ENCODE data around the gene SPSB1. TPM values are rescaled to one million over a fixed set of nuclear protein-coding genes. Genes with fewer than 3 reads are reported as not detected.

Gene SPSB1
- total and polyA plus RNA-seq, 4 donors, result 21.2 to 62.0 (median 35.8) TPM

DNA sequence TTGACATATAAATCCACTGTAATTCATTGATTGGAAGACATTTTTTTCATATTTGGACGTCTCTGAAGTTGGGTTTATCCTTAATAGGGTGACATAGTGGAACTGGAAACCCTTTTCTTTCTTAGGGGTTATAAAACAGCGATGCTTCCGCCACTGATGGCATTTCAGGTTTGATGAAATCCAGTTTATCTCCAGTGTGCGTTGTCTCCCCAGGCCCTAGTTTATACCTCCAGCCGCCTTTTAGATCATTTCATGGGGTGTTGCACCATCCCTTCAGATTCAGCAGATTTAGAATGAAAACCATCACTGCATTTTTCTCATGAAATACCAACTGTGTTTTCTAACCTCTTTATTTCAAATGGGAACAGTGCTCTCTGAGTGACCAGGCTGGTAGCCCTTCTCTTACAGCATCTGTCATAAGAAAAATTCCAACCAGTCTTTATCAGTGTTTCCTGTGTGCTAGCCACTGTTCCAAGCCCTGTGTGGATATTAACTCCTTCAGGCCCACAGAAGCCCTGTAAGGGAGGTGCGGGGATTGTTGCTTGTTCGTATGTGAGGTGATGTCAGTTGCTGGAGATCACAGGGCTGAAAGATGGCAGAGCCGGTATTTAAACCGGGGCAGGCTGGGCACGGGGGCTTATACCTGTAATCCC, 39.1 kb upstream of the SPSB1 start:
- ATAC-seq (ENCODE audit: low FRiP score), result no peak
- H3K27ac ChIP-seq (ENCODE audit: low read depth in 1 of 2, low read length in 2 of 2), result no peak overlapping the region

DNA sequence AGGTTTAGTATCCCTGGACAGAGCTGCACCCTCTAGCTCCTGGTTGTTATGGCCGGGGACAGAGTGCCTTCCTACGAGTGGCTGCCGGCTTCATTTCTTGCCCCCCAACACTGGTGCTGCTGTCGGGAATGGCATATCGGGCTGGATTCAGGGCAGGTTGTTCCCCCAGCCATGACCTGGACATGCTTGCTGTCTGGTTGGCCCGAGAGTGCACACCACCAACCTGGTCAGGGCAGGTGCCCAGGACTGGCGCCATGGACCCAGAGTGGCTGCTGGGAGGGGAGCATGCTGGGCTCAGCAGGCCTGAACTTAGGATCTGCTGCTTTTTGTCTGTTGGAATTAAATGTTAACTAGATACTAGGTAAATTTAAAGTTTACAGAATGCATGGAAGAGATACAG, 36.4 kb upstream of the SPSB1 start:
- no peak for ATAC-seq (ENCODE audit: low FRiP score)
- 90 to 93% methylated on average over 7 of the region's 7 CpGs for WGBS, 2 donors
- no peak overlapping the region for H3K4me3 ChIP-seq (ENCODE audit: low read length in 2 of 2)
- DNase-seq, result peak in 1 of 2 donors; percentile 52
- H3K9me3 ChIP-seq (ENCODE audit: control insufficient read depth, low read length), result no peaks in the 10 kb centered on the region
- no peak overlapping the region for H3K27ac ChIP-seq (ENCODE audit: low read depth in 1 of 2, low read length in 2 of 2)
- intact Hi-C loops (cut with DNase I), result no loop called here
- H3K4me1 ChIP-seq (ENCODE audit: control insufficient read depth in 1 of 2, insufficient read depth in 2 of 2, low read length in 2 of 2), result no peaks in the 10 kb centered on the region
- H3K27me3 ChIP-seq (ENCODE audit: control insufficient read depth in 1 of 2, insufficient read depth in 2 of 2, low read length in 1 of 2), result no peaks in the 10 kb centered on the region
- H3K36me3 ChIP-seq (ENCODE audit: control insufficient read depth in 1 of 2, insufficient read depth in 2 of 2, low read length in 1 of 2), result peaks cover 2 to 3% of the 10 kb centered on the region in 2 donors

More for the DNA sequence above, 39.1 kb upstream of the SPSB1 start:
- H3K4me1 ChIP-seq (ENCODE audit: control insufficient read depth in 1 of 2, insufficient read depth in 2 of 2, low read length in 2 of 2), result peaks cover 0 to 3% of the 10 kb centered on the region in 2 donors
- no peak overlapping the region for H3K4me3 ChIP-seq (ENCODE audit: low read length in 2 of 2)
- intact Hi-C loops (cut with DNase I), result no loop called here
- H3K9me3 ChIP-seq (ENCODE audit: control insufficient read depth, low read length), result no peaks in the 10 kb centered on the region
- WGBS, 2 donors, result 83 to 84% methylated on average over 10 of the region's 10 CpGs
- H3K27me3 ChIP-seq (ENCODE audit: control insufficient read depth in 1 of 2, insufficient read depth in 2 of 2, low read length in 1 of 2), result no peaks in the 10 kb centered on the region
- peaks cover 2 to 3% of the 10 kb centered on the region in 2 donors for H3K36me3 ChIP-seq (ENCODE audit: control insufficient read depth in 1 of 2, insufficient read depth in 2 of 2, low read length in 1 of 2)
- peak in 1 of 2 donors; percentile 40 for DNase-seq

DNA sequence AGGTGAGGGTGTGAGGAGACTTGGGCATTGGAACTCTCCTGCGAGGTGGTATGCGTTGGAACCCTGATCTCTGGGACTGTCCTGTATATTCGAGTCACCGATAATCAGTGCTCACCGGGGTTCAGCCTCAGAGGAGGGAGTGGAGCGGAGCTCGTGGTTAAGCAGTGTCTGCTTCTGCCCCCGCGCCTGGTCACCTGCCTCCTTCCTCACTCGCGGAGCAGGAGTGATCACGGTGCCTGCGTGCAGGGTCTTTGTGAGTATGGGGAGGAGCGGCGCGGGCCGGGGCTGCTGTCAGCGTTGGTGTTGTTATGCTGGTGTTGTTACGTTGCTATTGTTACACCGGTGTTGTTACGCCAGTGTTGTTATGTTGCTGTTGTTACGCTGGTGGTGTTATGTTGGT, 34.8 kb upstream of the SPSB1 start:
- no peak for ATAC-seq (ENCODE audit: low FRiP score)
- Histone ChIP-seq H3K9me3 (ENCODE audit: control insufficient read depth, low read length) (no peaks in the 10 kb centered on the region), H3K27ac (ENCODE audit: low read depth in 1 of 2, low read length in 2 of 2) (no peak overlapping the region), H3K4me1 (ENCODE audit: control insufficient read depth in 1 of 2, insufficient read depth in 2 of 2, low read length in 2 of 2) (no peaks in the 10 kb centered on the region), H3K36me3 (ENCODE audit: control insufficient read depth in 1 of 2, insufficient read depth in 2 of 2, low read length in 1 of 2) (peaks cover 2 to 5% of the 10 kb centered on the region in 2 donors), H3K4me3 (ENCODE audit: low read length in 2 of 2) (no peak overlapping the region), H3K27me3 (ENCODE audit: control insufficient read depth in 1 of 2, insufficient read depth in 2 of 2, low read length in 1 of 2) (no peaks in the 10 kb centered on the region)
- intact Hi-C loops (cut with DNase I), result no loop called here
- peak in 1 of 2 donors; percentile 74 for DNase-seq
- WGBS, 2 donors, result 95% methylated on average over 22 of the region's 22 CpGs

DNA sequence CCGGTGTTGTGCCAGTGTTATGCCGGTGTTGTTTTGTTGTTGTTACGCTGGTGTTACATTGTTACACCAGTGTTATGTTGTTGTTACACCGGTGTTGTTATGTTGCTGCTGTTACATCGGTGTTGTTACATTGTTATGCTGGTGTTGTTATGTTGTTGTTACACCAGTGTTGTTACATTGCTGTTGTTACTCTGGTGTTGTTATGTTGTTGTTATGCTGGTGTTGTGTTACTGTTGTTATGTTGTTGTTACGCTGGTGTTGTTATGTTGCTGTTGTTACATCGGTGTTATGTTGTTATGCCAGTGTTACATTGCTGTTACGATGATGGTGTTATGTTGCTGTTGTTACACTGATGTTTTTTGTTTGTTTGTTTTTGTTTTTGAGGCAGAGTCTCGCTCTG, 34.1 kb upstream of the SPSB1 start:
- DNase-seq, result no peak
- Histone ChIP-seq H3K4me3 (ENCODE audit: low read length in 2 of 2) (no peak overlapping the region), H3K36me3 (ENCODE audit: control insufficient read depth in 1 of 2, insufficient read depth in 2 of 2, low read length in 1 of 2) (peaks cover 2 to 8% of the 10 kb centered on the region in 2 donors), H3K27me3 (ENCODE audit: control insufficient read depth in 1 of 2, insufficient read depth in 2 of 2, low read length in 1 of 2) (no peaks in the 10 kb centered on the region), H3K27ac (ENCODE audit: low read depth in 1 of 2, low read length in 2 of 2) (no peak overlapping the region), H3K4me1 (ENCODE audit: control insufficient read depth in 1 of 2, insufficient read depth in 2 of 2, low read length in 2 of 2) (no peaks in the 10 kb centered on the region), H3K9me3 (ENCODE audit: control insufficient read depth, low read length) (no peaks in the 10 kb centered on the region)
- WGBS, 2 donors, result 97 to 99% methylated on average over 9 of the region's 9 CpGs
- ATAC-seq (ENCODE audit: low FRiP score), result no peak
- intact Hi-C loops (cut with DNase I), result no loop called here

DNA sequence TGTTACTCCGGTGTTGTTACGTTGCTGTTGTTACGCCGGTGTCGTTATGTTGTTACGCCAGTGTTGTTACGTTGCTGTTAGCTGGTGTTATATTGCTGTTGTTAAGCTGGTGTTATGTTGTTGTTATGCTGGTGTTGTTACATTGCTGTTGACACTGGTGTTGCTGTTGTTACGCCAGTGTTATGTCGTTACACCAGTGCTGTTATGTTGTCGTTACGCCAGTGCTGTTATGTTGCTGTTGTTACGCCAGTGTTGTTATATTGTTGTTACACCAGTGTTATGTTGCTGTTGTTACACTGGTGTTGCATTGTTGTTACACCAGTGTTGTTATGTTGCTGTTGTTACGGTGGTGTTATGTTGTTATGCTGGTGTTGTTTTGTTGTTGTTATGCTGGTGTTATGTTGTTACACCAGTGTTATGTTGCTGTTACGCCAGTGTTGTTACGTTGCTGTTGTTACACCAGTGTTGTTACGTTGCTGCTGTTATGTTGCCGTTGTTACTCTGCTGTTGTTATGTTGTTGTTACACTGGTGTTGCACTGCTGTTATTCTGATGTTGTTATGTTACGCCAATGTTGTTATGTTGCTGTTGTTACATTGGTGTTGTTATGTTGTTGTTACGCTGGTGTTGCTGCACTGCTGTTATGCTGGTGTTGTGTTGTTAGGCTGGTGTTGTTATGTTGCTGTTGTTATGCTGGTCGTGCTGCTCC, 32.5 kb upstream of the SPSB1 start:
- no peaks in the 10 kb centered on the region for H3K27me3 ChIP-seq (ENCODE audit: control insufficient read depth in 1 of 2, insufficient read depth in 2 of 2, low read length in 1 of 2)
- intact Hi-C loops (cut with DNase I), result no loop called here
- H3K9me3 ChIP-seq (ENCODE audit: control insufficient read depth, low read length), result no peaks in the 10 kb centered on the region
- DNase-seq, result peak in 1 of 2 donors; percentile 19
- WGBS, 2 donors, result 94 to 97% methylated on average over 20 of the region's 20 CpGs
- H3K36me3 ChIP-seq (ENCODE audit: control insufficient read depth in 1 of 2, insufficient read depth in 2 of 2, low read length in 1 of 2), result peaks cover 0 to 11% of the 10 kb centered on the region in 2 donors
- H3K4me1 ChIP-seq (ENCODE audit: control insufficient read depth in 1 of 2, insufficient read depth in 2 of 2, low read length in 2 of 2), result no peaks in the 10 kb centered on the region
- H3K27ac ChIP-seq (ENCODE audit: low read depth in 1 of 2, low read length in 2 of 2), result no peak overlapping the region
- H3K4me3 ChIP-seq (ENCODE audit: low read length in 2 of 2), result no peak overlapping the region
- no peak for ATAC-seq (ENCODE audit: low FRiP score)

DNA sequence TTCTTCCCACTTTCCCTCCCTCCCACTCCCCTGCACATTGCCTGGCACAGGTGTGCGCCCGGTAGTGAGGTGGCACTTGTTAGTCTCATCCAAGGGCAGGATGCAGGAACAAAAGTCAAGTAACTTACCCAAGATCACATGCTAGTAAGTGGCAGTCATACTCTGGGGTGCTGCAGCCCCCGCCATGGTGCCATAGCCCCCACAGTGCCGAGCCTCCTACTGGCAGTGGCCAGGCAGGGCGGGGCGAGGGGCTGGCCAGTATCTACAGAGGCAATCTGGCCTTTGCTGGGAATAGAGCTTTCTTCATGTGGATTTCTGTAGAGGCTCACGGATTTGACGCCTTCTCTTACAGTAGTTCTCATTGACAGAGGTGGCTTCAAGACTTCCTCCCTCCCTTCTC, 31.2 kb upstream of the SPSB1 start:
- no peak for ATAC-seq (ENCODE audit: low FRiP score)

DNA sequence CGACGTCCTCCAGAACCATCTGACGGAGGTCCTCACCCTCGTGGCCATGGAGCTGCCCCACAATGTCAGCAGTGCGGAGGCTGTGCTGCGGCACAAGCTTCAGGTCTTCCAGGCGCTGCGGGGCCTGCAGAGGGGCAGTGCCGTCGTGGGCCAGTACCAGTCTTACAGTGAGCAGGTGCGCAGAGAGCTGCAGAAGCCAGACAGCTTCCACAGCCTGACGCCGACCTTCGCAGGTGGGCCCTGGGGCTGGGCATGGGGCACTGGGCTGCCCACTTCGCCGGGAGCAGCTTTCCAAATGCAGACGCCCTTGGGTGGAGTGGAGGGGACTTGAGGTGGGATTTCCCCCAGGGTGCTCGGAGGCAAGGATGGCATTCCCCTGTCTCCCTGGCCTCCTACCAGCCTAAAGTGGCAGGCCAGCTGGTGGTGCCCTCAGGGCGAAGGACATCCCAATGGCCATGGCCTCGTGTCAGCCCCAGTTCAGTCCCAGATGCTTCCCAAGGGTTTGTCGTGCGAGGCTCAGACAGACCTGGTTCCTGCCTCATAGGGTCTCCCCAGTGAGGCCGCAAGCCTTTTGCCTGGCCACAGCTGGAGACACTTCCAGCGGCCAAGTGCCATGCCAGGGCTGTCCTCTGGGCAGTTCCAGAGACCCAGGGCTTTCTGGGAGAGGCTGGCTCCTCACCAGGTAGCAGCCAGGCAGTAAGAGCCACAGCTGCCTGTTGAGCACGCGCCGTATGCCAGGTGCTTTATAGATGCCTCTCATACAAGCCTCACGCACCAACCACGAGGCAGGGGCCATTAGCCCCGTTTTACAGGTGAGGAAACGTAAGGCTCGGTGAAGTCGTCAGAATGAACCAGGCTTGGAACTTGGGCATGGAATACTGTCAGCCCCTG, 30.4 kb upstream of the SPSB1 start:
- WGBS, 2 donors, result 91 to 92% methylated on average over 33 of the region's 33 CpGs
- DNase-seq, result peak in 1 of 2 donors; percentile 66

More for the DNA sequence above, 31.2 kb upstream of the SPSB1 start:
- DNase-seq, result peak in 1 of 2 donors; percentile 39
- Histone ChIP-seq H3K36me3 (ENCODE audit: control insufficient read depth in 1 of 2, insufficient read depth in 2 of 2, low read length in 1 of 2) (peaks cover 0 to 8% of the 10 kb centered on the region in 2 donors), H3K27me3 (ENCODE audit: control insufficient read depth in 1 of 2, insufficient read depth in 2 of 2, low read length in 1 of 2) (no peaks in the 10 kb centered on the region), H3K27ac (ENCODE audit: low read depth in 1 of 2, low read length in 2 of 2) (no peak overlapping the region), H3K9me3 (ENCODE audit: control insufficient read depth, low read length) (no peaks in the 10 kb centered on the region), H3K4me1 (ENCODE audit: control insufficient read depth in 1 of 2, insufficient read depth in 2 of 2, low read length in 2 of 2) (no peaks in the 10 kb centered on the region), H3K4me3 (ENCODE audit: low read length in 2 of 2) (no peak overlapping the region)
- 91 to 95% methylated on average over 8 of the region's 8 CpGs for WGBS, 2 donors
- intact Hi-C loops (cut with DNase I), result no loop called here

DNA sequence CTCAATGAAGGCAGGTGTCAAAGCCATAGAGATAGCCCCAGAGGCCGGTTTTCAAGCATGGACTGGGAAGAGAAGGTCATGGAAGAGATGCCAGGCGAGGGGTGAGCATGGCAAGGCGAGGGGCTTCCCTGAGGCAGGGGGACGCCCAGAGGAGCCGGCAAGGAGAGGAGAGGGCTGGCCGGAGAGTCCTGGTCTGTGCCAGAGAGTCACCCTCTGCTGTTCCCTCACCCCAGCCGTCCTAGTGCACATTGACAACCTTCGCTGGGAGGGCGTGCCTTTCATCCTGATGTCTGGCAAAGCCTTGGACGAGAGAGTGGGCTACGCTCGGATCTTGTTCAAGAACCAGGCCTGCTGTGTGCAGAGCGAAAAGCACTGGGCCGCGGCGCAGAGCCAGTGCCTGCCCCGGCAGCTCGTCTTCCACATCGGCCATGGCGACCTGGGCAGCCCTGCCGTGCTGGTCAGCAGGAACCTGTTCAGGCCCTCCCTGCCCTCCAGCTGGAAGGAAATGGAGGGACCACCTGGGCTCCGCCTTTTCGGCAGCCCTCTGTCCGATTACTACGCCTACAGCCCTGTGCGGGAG, 29.3 kb upstream of the SPSB1 start:
- Histone ChIP-seq H3K27ac (ENCODE audit: low read depth in 1 of 2, low read length in 2 of 2) (no peak overlapping the region), H3K4me3 (ENCODE audit: low read length in 2 of 2) (no peak overlapping the region), H3K4me1 (ENCODE audit: control insufficient read depth in 1 of 2, insufficient read depth in 2 of 2, low read length in 2 of 2) (no peaks in the 10 kb centered on the region), H3K27me3 (ENCODE audit: control insufficient read depth in 1 of 2, insufficient read depth in 2 of 2, low read length in 1 of 2) (no peaks in the 10 kb centered on the region), H3K36me3 (ENCODE audit: control insufficient read depth in 1 of 2, insufficient read depth in 2 of 2, low read length in 1 of 2) (peaks cover 0 to 8% of the 10 kb centered on the region in 2 donors), H3K9me3 (ENCODE audit: control insufficient read depth, low read length) (no peaks in the 10 kb centered on the region)
- DNase-seq (peak in 1 of 2 donors; percentile 68), ATAC-seq (ENCODE audit: low FRiP score) (no peak)
- 91 to 94% methylated on average over 26 of the region's 26 CpGs for WGBS, 2 donors
- intact Hi-C loops (cut with DNase I), result no loop called here

More for the DNA sequence above, 30.4 kb upstream of the SPSB1 start:
- Histone ChIP-seq H3K36me3 (ENCODE audit: control insufficient read depth in 1 of 2, insufficient read depth in 2 of 2, low read length in 1 of 2) (peaks cover 0 to 8% of the 10 kb centered on the region in 2 donors), H3K9me3 (ENCODE audit: control insufficient read depth, low read length) (no peaks in the 10 kb centered on the region), H3K4me3 (ENCODE audit: low read length in 2 of 2) (no peak overlapping the region), H3K27me3 (ENCODE audit: control insufficient read depth in 1 of 2, insufficient read depth in 2 of 2, low read length in 1 of 2) (no peaks in the 10 kb centered on the region), H3K27ac (ENCODE audit: low read depth in 1 of 2, low read length in 2 of 2) (no peak overlapping the region), H3K4me1 (ENCODE audit: control insufficient read depth in 1 of 2, insufficient read depth in 2 of 2, low read length in 2 of 2) (no peaks in the 10 kb centered on the region)
- intact Hi-C loops (cut with DNase I), result no loop called here
- ATAC-seq (ENCODE audit: low FRiP score), result no peak

All from aorta (tissue), 5 donors.